ENCODE results near the gene ADAM10.

Gene ADAM10

GRCh38 chr15:58696738-58697137 is 52.8 kb downstream of the ADAM10 start:
- peaks cover 0 to 3% of the 10 kb centered on the region in 2 donors for H3K9me3 ChIP-seq (ENCODE audit: control insufficient read depth in 2 of 2, low read length in 2 of 2)
- no peak overlapping the region for H3K9ac ChIP-seq (ENCODE audit: low read length in 2 of 2)
- no peaks in the 10 kb centered on the region for H3K27me3 ChIP-seq (ENCODE audit: control insufficient read depth in 1 of 2, insufficient read depth in 2 of 2, low read length in 2 of 2)
- no peaks in the 10 kb centered on the region for H3K36me3 ChIP-seq (ENCODE audit: control insufficient read depth in 2 of 2, insufficient read depth in 2 of 2, low read length in 2 of 2)
- H3K4me3 ChIP-seq (ENCODE audit: low read length in 2 of 2) = no peak overlapping the region
- no peak overlapping the region for H3K27ac ChIP-seq (ENCODE audit: low read length)
- H3K4me1 ChIP-seq (ENCODE audit: control insufficient read depth, insufficient read depth, low read length) = no peaks in the 10 kb centered on the region

- H3K27me3 ChIP-seq (ENCODE audit: control insufficient read depth in 1 of 2, insufficient read depth in 2 of 2, low read length in 2 of 2) = no peaks in the 10 kb centered on the region
- no peaks in the 10 kb centered on the region for H3K36me3 ChIP-seq (ENCODE audit: control insufficient read depth in 2 of 2, insufficient read depth in 2 of 2, low read length in 2 of 2)
- H3K9ac ChIP-seq (ENCODE audit: low read length in 2 of 2) = no peak overlapping the region
- no peak overlapping the region for H3K4me3 ChIP-seq (ENCODE audit: low read length in 2 of 2)
- no peak overlapping the region for H3K27ac ChIP-seq (ENCODE audit: low read length)
- H3K4me1 ChIP-seq (ENCODE audit: control insufficient read depth, insufficient read depth, low read length) = no peaks in the 10 kb centered on the region
- H3K9me3 ChIP-seq (ENCODE audit: control insufficient read depth in 2 of 2, low read length in 2 of 2) = peaks cover 0 to 3% of the 10 kb centered on the region in 2 donors
These were observed 54.7 kb downstream of the ADAM10 start for GRCh38 chr15:58694641-58695398.

- H3K27ac ChIP-seq (ENCODE audit: low read length) = no peak overlapping the region
- no peak overlapping the region for H3K4me3 ChIP-seq (ENCODE audit: low read length in 2 of 2)
- H3K9me3 ChIP-seq (ENCODE audit: control insufficient read depth in 2 of 2, low read length in 2 of 2) = no peaks in the 10 kb centered on the region
- no peaks in the 10 kb centered on the region for H3K36me3 ChIP-seq (ENCODE audit: control insufficient read depth in 2 of 2, insufficient read depth in 2 of 2, low read length in 2 of 2)
- H3K4me1 ChIP-seq (ENCODE audit: control insufficient read depth, insufficient read depth, low read length) = no peaks in the 10 kb centered on the region
- H3K9ac ChIP-seq (ENCODE audit: low read length in 2 of 2) = no peak overlapping the region
- no peaks in the 10 kb centered on the region for H3K27me3 ChIP-seq (ENCODE audit: control insufficient read depth in 1 of 2, insufficient read depth in 2 of 2, low read length in 2 of 2)
These were observed 58.8 kb downstream of the ADAM10 start for GRCh38 chr15:58690703-58691102.

DNA sequence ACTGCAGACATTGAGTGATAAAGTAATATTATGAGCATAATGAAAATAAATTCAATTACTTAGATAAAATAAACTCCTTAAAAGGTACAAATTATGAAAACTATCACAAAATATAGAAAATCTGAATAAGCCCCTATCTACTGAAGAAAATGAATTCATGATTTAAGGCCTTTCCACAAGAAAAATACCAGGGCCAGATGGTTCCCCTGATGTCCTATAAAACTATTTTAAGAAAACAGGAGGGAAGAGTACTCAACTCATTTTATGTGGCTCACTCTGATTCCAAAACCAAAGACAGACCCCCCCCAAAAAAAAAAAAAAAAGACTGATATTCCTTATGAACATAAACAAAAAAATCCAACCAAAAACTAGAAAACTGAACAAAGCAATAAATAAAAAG is 59.9 kb downstream of the ADAM10 start:
- H3K4me1 ChIP-seq (ENCODE audit: control insufficient read depth, insufficient read depth, low read length) = no peaks in the 10 kb centered on the region
- no peaks in the 10 kb centered on the region for H3K9me3 ChIP-seq (ENCODE audit: control insufficient read depth in 2 of 2, low read length in 2 of 2)
- no peaks in the 10 kb centered on the region for H3K36me3 ChIP-seq (ENCODE audit: control insufficient read depth in 2 of 2, insufficient read depth in 2 of 2, low read length in 2 of 2)
- no peak overlapping the region for H3K9ac ChIP-seq (ENCODE audit: low read length in 2 of 2)
- no peak overlapping the region for H3K27ac ChIP-seq (ENCODE audit: low read length)
- no peaks in the 10 kb centered on the region for H3K27me3 ChIP-seq (ENCODE audit: control insufficient read depth in 1 of 2, insufficient read depth in 2 of 2, low read length in 2 of 2)
- no peak overlapping the region for H3K4me3 ChIP-seq (ENCODE audit: low read length in 2 of 2)

DNA sequence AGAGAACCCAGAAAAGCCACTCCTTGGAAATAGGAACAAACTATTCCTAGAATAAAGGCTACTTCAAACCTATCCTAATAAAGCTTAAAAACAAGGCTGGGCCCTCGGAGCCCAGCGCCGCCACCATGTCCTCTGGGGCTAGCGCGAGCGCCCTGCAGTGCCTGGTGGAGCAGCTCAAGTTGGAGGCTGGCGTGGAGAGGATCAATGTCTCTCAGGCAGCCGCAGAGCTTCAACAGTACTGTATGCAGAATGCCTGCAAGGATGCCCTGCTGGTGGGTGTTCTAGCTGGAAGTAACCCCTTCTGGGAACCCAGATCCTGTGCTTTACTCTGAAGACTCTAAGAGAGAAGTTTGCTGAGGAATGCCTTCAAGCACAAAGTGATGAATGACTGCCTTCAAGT is 63.2 kb downstream of the ADAM10 start:
- Histone ChIP-seq H3K27ac (ENCODE audit: low read length) (no peak overlapping the region), H3K4me1 (ENCODE audit: control insufficient read depth, insufficient read depth, low read length) (no peaks in the 10 kb centered on the region), H3K9me3 (ENCODE audit: control insufficient read depth in 2 of 2, low read length in 2 of 2) (no peaks in the 10 kb centered on the region), H3K27me3 (ENCODE audit: control insufficient read depth in 1 of 2, insufficient read depth in 2 of 2, low read length in 2 of 2) (no peaks in the 10 kb centered on the region), H3K9ac (ENCODE audit: low read length in 2 of 2) (no peak overlapping the region), H3K4me3 (ENCODE audit: low read length in 2 of 2) (no peak overlapping the region), H3K36me3 (ENCODE audit: control insufficient read depth in 2 of 2, insufficient read depth in 2 of 2, low read length in 2 of 2) (no peaks in the 10 kb centered on the region)

DNA sequence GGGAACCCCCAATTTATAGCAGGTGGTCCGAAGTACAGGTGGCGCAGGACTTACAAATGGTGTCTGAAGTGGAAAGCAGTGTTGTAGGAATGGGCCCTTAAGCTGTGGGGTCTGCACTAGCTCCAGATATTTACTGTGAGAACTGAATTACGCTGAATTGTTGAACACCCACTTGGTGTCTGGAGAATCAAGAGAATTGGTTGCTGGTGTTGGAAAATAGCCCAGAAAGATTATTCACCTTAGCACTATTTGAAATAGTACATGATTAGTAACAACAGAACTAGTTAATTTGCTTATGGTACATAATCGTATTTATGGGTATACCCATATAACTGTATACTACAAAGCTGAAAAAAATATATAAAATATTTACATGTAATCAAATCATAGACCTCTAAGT is 64.8 kb downstream of the ADAM10 start:
- no peak overlapping the region for H3K4me3 ChIP-seq (ENCODE audit: low read length in 2 of 2)
- no peaks in the 10 kb centered on the region for H3K36me3 ChIP-seq (ENCODE audit: control insufficient read depth in 2 of 2, insufficient read depth in 2 of 2, low read length in 2 of 2)
- H3K9ac ChIP-seq (ENCODE audit: low read length in 2 of 2) = no peak overlapping the region
- no peaks in the 10 kb centered on the region for H3K4me1 ChIP-seq (ENCODE audit: control insufficient read depth, insufficient read depth, low read length)
- H3K27me3 ChIP-seq (ENCODE audit: control insufficient read depth in 1 of 2, insufficient read depth in 2 of 2, low read length in 2 of 2) = no peaks in the 10 kb centered on the region
- H3K9me3 ChIP-seq (ENCODE audit: control insufficient read depth in 2 of 2, low read length in 2 of 2) = no peaks in the 10 kb centered on the region
- H3K27ac ChIP-seq (ENCODE audit: low read length) = no peak overlapping the region

DNA sequence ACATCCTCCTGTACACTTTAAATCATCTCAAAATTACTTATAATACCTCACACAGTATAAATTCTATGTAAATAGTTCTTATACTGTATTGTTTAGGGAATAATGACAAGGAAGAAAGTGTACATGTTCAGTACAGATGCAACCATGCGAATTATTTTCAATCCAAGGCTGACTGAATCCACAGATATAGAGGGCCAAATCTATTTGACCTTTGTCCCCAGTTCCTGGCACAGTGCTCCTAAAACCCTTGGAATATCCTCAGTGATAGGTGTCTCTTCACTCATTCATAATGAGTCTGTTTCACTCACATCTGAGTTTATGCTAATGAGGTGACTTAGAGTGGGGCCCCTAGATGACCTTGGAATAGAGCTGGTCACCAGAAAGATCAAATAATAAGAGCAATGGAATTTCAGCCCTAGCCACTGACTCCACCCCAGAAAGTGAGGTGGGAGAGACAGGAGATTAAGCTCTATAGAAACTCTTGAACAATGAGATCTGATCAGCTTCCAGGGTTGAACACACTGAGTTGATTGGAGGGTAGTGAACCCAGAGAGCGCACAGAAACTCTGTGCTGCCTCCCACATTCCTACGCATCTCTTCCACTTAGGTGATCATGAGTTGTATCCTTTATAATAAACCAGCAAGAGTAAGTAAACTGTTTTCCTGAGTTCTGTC is 65.3 kb downstream of the ADAM10 start:
- H3K27ac ChIP-seq (ENCODE audit: low read length) = no peak overlapping the region
- no peaks in the 10 kb centered on the region for H3K4me1 ChIP-seq (ENCODE audit: control insufficient read depth, insufficient read depth, low read length)
- no peaks in the 10 kb centered on the region for H3K36me3 ChIP-seq (ENCODE audit: control insufficient read depth in 2 of 2, insufficient read depth in 2 of 2, low read length in 2 of 2)
- H3K9me3 ChIP-seq (ENCODE audit: control insufficient read depth in 2 of 2, low read length in 2 of 2) = no peaks in the 10 kb centered on the region
- no peak overlapping the region for H3K9ac ChIP-seq (ENCODE audit: low read length in 2 of 2)
- no peaks in the 10 kb centered on the region for H3K27me3 ChIP-seq (ENCODE audit: control insufficient read depth in 1 of 2, insufficient read depth in 2 of 2, low read length in 2 of 2)
- H3K4me3 ChIP-seq (ENCODE audit: low read length in 2 of 2) = no peak overlapping the region

DNA sequence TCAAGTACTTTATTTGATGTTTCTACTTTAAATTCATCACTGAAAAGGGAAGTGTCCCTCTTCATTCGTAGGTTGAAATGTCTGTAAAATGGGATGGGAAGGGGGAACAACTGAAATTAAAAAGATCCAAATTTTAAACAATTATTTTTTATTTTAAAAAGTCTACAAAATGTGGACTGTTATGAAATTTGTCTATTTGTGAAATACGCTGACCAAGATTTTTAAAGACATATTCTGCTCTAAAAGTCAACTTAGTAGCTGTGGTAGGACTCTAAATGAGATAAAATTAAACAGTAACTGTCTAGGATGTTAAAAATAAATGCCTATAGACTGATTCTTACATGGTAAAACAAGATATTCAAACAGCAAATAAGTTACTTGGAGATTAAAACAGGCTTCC is 67.3 kb downstream of the ADAM10 start:
- Histone ChIP-seq H3K9me3 (ENCODE audit: control insufficient read depth in 2 of 2, low read length in 2 of 2) (no peaks in the 10 kb centered on the region), H3K9ac (ENCODE audit: low read length in 2 of 2) (no peak overlapping the region), H3K36me3 (ENCODE audit: control insufficient read depth in 2 of 2, insufficient read depth in 2 of 2, low read length in 2 of 2) (no peaks in the 10 kb centered on the region), H3K27me3 (ENCODE audit: control insufficient read depth in 1 of 2, insufficient read depth in 2 of 2, low read length in 2 of 2) (no peaks in the 10 kb centered on the region), H3K4me3 (ENCODE audit: low read length in 2 of 2) (no peak overlapping the region), H3K4me1 (ENCODE audit: control insufficient read depth, insufficient read depth, low read length) (no peaks in the 10 kb centered on the region), H3K27ac (ENCODE audit: low read length) (no peak overlapping the region)

- Histone ChIP-seq H3K36me3 (ENCODE audit: control insufficient read depth in 2 of 2, insufficient read depth in 2 of 2, low read length in 2 of 2) (no peaks in the 10 kb centered on the region), H3K9ac (ENCODE audit: low read length in 2 of 2) (no peak overlapping the region), H3K4me3 (ENCODE audit: low read length in 2 of 2) (no peak overlapping the region), H3K27ac (ENCODE audit: low read length) (no peak overlapping the region), H3K27me3 (ENCODE audit: control insufficient read depth in 1 of 2, insufficient read depth in 2 of 2, low read length in 2 of 2) (no peaks in the 10 kb centered on the region), H3K9me3 (ENCODE audit: control insufficient read depth in 2 of 2, low read length in 2 of 2) (no peaks in the 10 kb centered on the region), H3K4me1 (ENCODE audit: control insufficient read depth, insufficient read depth, low read length) (no peaks in the 10 kb centered on the region)
These were observed 70.8 kb downstream of the ADAM10 start for GRCh38 chr15:58678683-58679082.

DNA sequence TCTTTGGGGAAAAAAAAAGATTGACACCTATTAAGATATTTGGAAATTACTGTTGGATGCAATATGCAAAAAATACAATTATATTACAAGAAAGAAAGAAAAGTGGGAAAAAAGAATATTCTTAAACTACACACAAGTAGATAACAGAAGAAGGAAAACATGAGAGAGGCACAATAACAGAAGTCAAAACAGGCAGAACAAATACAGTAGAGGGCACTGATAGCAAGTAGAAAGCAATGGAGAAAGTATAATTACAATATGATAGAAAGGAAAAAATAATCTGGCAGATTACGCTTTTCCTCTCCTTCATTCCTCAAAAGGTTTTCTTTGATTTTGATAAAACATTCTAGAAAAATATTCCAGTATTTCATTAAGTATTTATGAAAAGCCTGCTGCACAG is 72.1 kb downstream of the ADAM10 start:
- H3K27ac ChIP-seq (ENCODE audit: low read length) = no peak overlapping the region
- no peaks in the 10 kb centered on the region for H3K36me3 ChIP-seq (ENCODE audit: control insufficient read depth in 2 of 2, insufficient read depth in 2 of 2, low read length in 2 of 2)
- H3K9ac ChIP-seq (ENCODE audit: low read length in 2 of 2) = no peak overlapping the region
- no peaks in the 10 kb centered on the region for H3K9me3 ChIP-seq (ENCODE audit: control insufficient read depth in 2 of 2, low read length in 2 of 2)
- H3K4me1 ChIP-seq (ENCODE audit: control insufficient read depth, insufficient read depth, low read length) = no peaks in the 10 kb centered on the region
- no peaks in the 10 kb centered on the region for H3K27me3 ChIP-seq (ENCODE audit: control insufficient read depth in 1 of 2, insufficient read depth in 2 of 2, low read length in 2 of 2)
- no peak overlapping the region for H3K4me3 ChIP-seq (ENCODE audit: low read length in 2 of 2)

DNA sequence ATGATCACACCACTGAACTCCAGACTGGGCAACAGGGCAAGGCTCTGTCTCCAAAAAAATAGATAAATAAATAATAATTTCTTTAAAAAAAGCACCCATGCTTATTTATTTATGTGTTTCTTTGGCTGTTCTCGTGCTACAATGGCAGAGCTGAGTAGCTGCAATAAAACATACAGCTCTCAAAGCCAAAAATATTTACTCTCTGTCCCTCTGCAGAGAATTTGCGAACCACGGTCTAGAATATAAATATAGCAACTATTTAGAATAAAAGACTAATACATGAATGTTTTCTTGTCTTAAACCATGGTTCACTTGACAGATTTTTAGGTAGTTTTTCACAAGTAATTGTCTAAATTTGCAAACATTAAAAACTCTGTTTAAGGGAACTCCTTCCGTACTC is 72.7 kb downstream of the ADAM10 start:
- Histone ChIP-seq H3K4me1 (ENCODE audit: control insufficient read depth, insufficient read depth, low read length) (no peaks in the 10 kb centered on the region), H3K9me3 (ENCODE audit: control insufficient read depth in 2 of 2, low read length in 2 of 2) (no peaks in the 10 kb centered on the region), H3K36me3 (ENCODE audit: control insufficient read depth in 2 of 2, insufficient read depth in 2 of 2, low read length in 2 of 2) (no peaks in the 10 kb centered on the region), H3K27me3 (ENCODE audit: control insufficient read depth in 1 of 2, insufficient read depth in 2 of 2, low read length in 2 of 2) (no peaks in the 10 kb centered on the region), H3K27ac (ENCODE audit: low read length) (no peak overlapping the region), H3K9ac (ENCODE audit: low read length in 2 of 2) (no peak overlapping the region), H3K4me3 (ENCODE audit: low read length in 2 of 2) (no peak overlapping the region)
